Measurements from ENCODE around the gene KCNJ16. TPM values are rescaled to one million over a fixed set of nuclear protein-coding genes. Genes with fewer than 3 reads are reported as not detected.
A peak's percentile ranks its signal among the peaks of the same experiment; 100 is the strongest.

KCNJ16 gene
- polyA plus RNA-seq, 1 donor from 2014 or later: not detected

- H3K27ac Mint-ChIP-seq: no peak overlapping the region
- H3K4me3 Mint-ChIP-seq: no peak overlapping the region
- H3K9me3 Mint-ChIP-seq: no peaks in the 10 kb centered on the region
- H3K4me1 Mint-ChIP-seq: peaks cover 0 to 2% (median 0%) of the 10 kb centered on the region in 3 donors
- peaks cover 3% of the 10 kb centered on the region for H3K27me3 Mint-ChIP-seq
- no peaks in the 10 kb centered on the region for H3K36me3 Mint-ChIP-seq
Observed at GRCh38 chr17:70099884-70100283, 24.9 kb downstream of the KCNJ16 start.

GRCh38 chr17:70100983-70101382 lies 26.0 kb downstream of the KCNJ16 start:
- H3K27ac Mint-ChIP-seq: no peak overlapping the region
- peaks cover 3% of the 10 kb centered on the region for H3K27me3 Mint-ChIP-seq
- H3K36me3 Mint-ChIP-seq: no peaks in the 10 kb centered on the region
- no peak overlapping the region for H3K4me3 Mint-ChIP-seq
- no peaks in the 10 kb centered on the region for H3K9me3 Mint-ChIP-seq
- H3K4me1 Mint-ChIP-seq: peaks cover 0 to 2% (median 0%) of the 10 kb centered on the region in 3 donors

GRCh38 chr17:70102531-70102930 lies 27.5 kb downstream of the KCNJ16 start:
- no peaks in the 10 kb centered on the region for H3K9me3 Mint-ChIP-seq
- no peaks in the 10 kb centered on the region for H3K36me3 Mint-ChIP-seq
- H3K4me3 Mint-ChIP-seq: no peak overlapping the region
- no peak overlapping the region for H3K27ac Mint-ChIP-seq
- H3K4me1 Mint-ChIP-seq: peaks cover 0 to 2% (median 0%) of the 10 kb centered on the region in 3 donors
- H3K27me3 Mint-ChIP-seq: peaks cover 3% of the 10 kb centered on the region

GRCh38 chr17:70104791-70105523 lies 29.9 kb downstream of the KCNJ16 start:
- Mint-ChIP-seq H3K27me3 (no peaks in the 10 kb centered on the region), H3K36me3 (no peaks in the 10 kb centered on the region), H3K27ac (no peak overlapping the region), H3K4me1 (peaks cover 0 to 2% (median 0%) of the 10 kb centered on the region in 3 donors), H3K9me3 (no peaks in the 10 kb centered on the region), H3K4me3 (peak overlapping the region in 1 of 4 donors; percentile 48)

GRCh38 chr17:70105641-70106040 lies 30.6 kb downstream of the KCNJ16 start:
- no peaks in the 10 kb centered on the region for H3K9me3 Mint-ChIP-seq
- H3K27me3 Mint-ChIP-seq: peaks cover under 1% of the 10 kb centered on the region
- H3K4me3 Mint-ChIP-seq: no peak overlapping the region
- H3K4me1 Mint-ChIP-seq: peaks cover 0 to 2% (median 0%) of the 10 kb centered on the region in 3 donors
- no peaks in the 10 kb centered on the region for H3K36me3 Mint-ChIP-seq
- H3K27ac Mint-ChIP-seq: no peak overlapping the region

GRCh38 chr17:70106551-70106950 lies 31.5 kb downstream of the KCNJ16 start:
- Mint-ChIP-seq H3K9me3 (peaks cover 0 to 2% (median 0%) of the 10 kb centered on the region in 3 donors), H3K27ac (no peak overlapping the region), H3K4me1 (peaks cover 0 to 2% (median 0%) of the 10 kb centered on the region in 3 donors), H3K27me3 (peaks cover 2% of the 10 kb centered on the region), H3K36me3 (no peaks in the 10 kb centered on the region), H3K4me3 (no peak overlapping the region)

GRCh38 chr17:70107441-70107840 lies 32.4 kb downstream of the KCNJ16 start:
- Mint-ChIP-seq H3K9me3 (peaks cover 0 to 2% (median 0%) of the 10 kb centered on the region in 3 donors), H3K27ac (no peak overlapping the region), H3K4me1 (peaks cover 0 to 2% (median 0%) of the 10 kb centered on the region in 3 donors), H3K36me3 (no peaks in the 10 kb centered on the region), H3K27me3 (peaks cover 2% of the 10 kb centered on the region), H3K4me3 (no peak overlapping the region)

GRCh38 chr17:70107904-70108565 lies 33.0 kb downstream of the KCNJ16 start:
- no peaks in the 10 kb centered on the region for H3K36me3 Mint-ChIP-seq

GRCh38 chr17:70109497-70109896 lies 34.5 kb downstream of the KCNJ16 start:
- Mint-ChIP-seq H3K27me3 (peaks cover 2% of the 10 kb centered on the region), H3K27ac (no peak overlapping the region), H3K36me3 (no peaks in the 10 kb centered on the region), H3K9me3 (peaks cover 0 to 2% (median 0%) of the 10 kb centered on the region in 3 donors), H3K4me1 (no peaks in the 10 kb centered on the region), H3K4me3 (no peak overlapping the region)

More at GRCh38 chr17:70107904-70108565, 33.0 kb downstream of the KCNJ16 start:
- H3K4me3 Mint-ChIP-seq: no peak overlapping the region
- H3K4me1 Mint-ChIP-seq: no peaks in the 10 kb centered on the region
- H3K27me3 Mint-ChIP-seq: peaks cover 2% of the 10 kb centered on the region
- peaks cover 0 to 2% (median 0%) of the 10 kb centered on the region in 3 donors for H3K9me3 Mint-ChIP-seq
- H3K27ac Mint-ChIP-seq: no peak overlapping the region

GRCh38 chr17:70110443-70110880 lies 35.4 kb downstream of the KCNJ16 start:
- no peaks in the 10 kb centered on the region for H3K36me3 Mint-ChIP-seq
- no peak overlapping the region for H3K4me3 Mint-ChIP-seq
- peaks cover 0 to 2% (median 0%) of the 10 kb centered on the region in 3 donors for H3K9me3 Mint-ChIP-seq
- H3K27me3 Mint-ChIP-seq: peaks cover 2% of the 10 kb centered on the region
- no peak overlapping the region for H3K27ac Mint-ChIP-seq
- H3K4me1 Mint-ChIP-seq: no peaks in the 10 kb centered on the region

GRCh38 chr17:70111201-70111600 lies 36.2 kb downstream of the KCNJ16 start:
- no peak overlapping the region for H3K27ac Mint-ChIP-seq
- peaks cover 0 to 2% (median 0%) of the 10 kb centered on the region in 3 donors for H3K9me3 Mint-ChIP-seq
- H3K27me3 Mint-ChIP-seq: peaks cover 4% of the 10 kb centered on the region
- no peaks in the 10 kb centered on the region for H3K36me3 Mint-ChIP-seq
- H3K4me3 Mint-ChIP-seq: no peak overlapping the region
- no peaks in the 10 kb centered on the region for H3K4me1 Mint-ChIP-seq

- no peaks in the 10 kb centered on the region for H3K4me1 Mint-ChIP-seq
- no peak overlapping the region for H3K27ac Mint-ChIP-seq
- peaks cover 4% of the 10 kb centered on the region for H3K27me3 Mint-ChIP-seq
- no peak overlapping the region for H3K4me3 Mint-ChIP-seq
- H3K36me3 Mint-ChIP-seq: no peaks in the 10 kb centered on the region
- H3K9me3 Mint-ChIP-seq: peaks cover 2 to 5% (median 2%) of the 10 kb centered on the region in 3 donors
Observed at GRCh38 chr17:70114405-70114804, 39.4 kb downstream of the KCNJ16 start.

GRCh38 chr17:70115126-70115525 lies 40.1 kb downstream of the KCNJ16 start:
- Mint-ChIP-seq H3K27me3 (peaks cover 6% of the 10 kb centered on the region), H3K4me3 (no peak overlapping the region), H3K27ac (no peak overlapping the region), H3K9me3 (peaks cover 2 to 5% (median 3%) of the 10 kb centered on the region in 3 donors), H3K4me1 (peaks cover 0 to 1% (median 0%) of the 10 kb centered on the region in 3 donors), H3K36me3 (no peaks in the 10 kb centered on the region)

GRCh38 chr17:70116919-70117318 lies 41.9 kb downstream of the KCNJ16 start:
- H3K27ac Mint-ChIP-seq: no peak overlapping the region
- H3K4me1 Mint-ChIP-seq: peaks cover 0 to 2% (median 0%) of the 10 kb centered on the region in 3 donors
- H3K36me3 Mint-ChIP-seq: no peaks in the 10 kb centered on the region
- no peak overlapping the region for H3K4me3 Mint-ChIP-seq
- H3K9me3 Mint-ChIP-seq: peaks cover 0 to 5% (median 3%) of the 10 kb centered on the region in 3 donors
- peaks cover 4% of the 10 kb centered on the region for H3K27me3 Mint-ChIP-seq

GRCh38 chr17:70119545-70119944 lies 44.5 kb downstream of the KCNJ16 start:
- Mint-ChIP-seq H3K4me3 (no peak overlapping the region), H3K27ac (no peak overlapping the region), H3K27me3 (peaks cover 4% of the 10 kb centered on the region), H3K9me3 (peaks cover 0 to 5% (median 3%) of the 10 kb centered on the region in 3 donors), H3K36me3 (no peaks in the 10 kb centered on the region), H3K4me1 (peaks cover 0 to 2% (median 0%) of the 10 kb centered on the region in 3 donors)
